HCT116 (cell line): ENCODE data around the gene CCDC57.

Experiments used
- POLR2A ChIP-seq: IDR thresholded peaks from 2 replicates; pipeline ENCODE4 v1.7.0; 2011; ENCODE audit warnings: borderline replicate concordance; ENCODE audit not compliant: insufficient read depth, insufficient read length; ENCODE audit errors: extremely low read depth
- RAD21 ChIP-seq: IDR thresholded peaks from 2 replicates; pipeline ENCODE4 v1.6.1; 2012; ENCODE audit warnings: low read depth, mild to moderate bottlenecking
- SIN3A ChIP-seq: IDR thresholded peaks from 2 replicates; pipeline ENCODE4 v1.6.1; 2012; ENCODE audit warnings: low read depth
- TF ChIP-seq, protein P1 (sequence below), 3 experiments: fragments of 200-600 bp in 1 of 3; sonication (generic) in 1 of 3; IDR thresholded peaks in 2 of 3; conservative IDR thresholded peaks in 1 of 3; 2 replicates each; pipeline ENCODE4 v1.5.1; 2012 to 2017; ENCODE audit warnings: low read depth in 2 of 3, low read length in 2 of 3, antibody characterized with exemption in 1 of 3, borderline replicate concordance in 1 of 3, control low read depth in 1 of 3, mild to moderate bottlenecking in 1 of 3, mixed read lengths in 1 of 3, mixed run types in 1 of 3, moderate library complexity in 1 of 3; ENCODE audit not compliant: insufficient read depth in 1 of 3

GRCh38 chr17:82193520-82194220, 19.0 kb downstream of the CCDC57 start:
- TF ChIP-seq RAD21: no peak
- TF ChIP-seq, protein P1, sequence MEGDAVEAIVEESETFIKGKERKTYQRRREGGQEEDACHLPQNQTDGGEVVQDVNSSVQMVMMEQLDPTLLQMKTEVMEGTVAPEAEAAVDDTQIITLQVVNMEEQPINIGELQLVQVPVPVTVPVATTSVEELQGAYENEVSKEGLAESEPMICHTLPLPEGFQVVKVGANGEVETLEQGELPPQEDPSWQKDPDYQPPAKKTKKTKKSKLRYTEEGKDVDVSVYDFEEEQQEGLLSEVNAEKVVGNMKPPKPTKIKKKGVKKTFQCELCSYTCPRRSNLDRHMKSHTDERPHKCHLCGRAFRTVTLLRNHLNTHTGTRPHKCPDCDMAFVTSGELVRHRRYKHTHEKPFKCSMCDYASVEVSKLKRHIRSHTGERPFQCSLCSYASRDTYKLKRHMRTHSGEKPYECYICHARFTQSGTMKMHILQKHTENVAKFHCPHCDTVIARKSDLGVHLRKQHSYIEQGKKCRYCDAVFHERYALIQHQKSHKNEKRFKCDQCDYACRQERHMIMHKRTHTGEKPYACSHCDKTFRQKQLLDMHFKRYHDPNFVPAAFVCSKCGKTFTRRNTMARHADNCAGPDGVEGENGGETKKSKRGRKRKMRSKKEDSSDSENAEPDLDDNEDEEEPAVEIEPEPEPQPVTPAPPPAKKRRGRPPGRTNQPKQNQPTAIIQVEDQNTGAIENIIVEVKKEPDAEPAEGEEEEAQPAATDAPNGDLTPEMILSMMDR (IDR thresholded peaks at IDR 0.05 in 2 of 3, conservative IDR thresholded peaks at IDR 0.05 in 1 of 3; ENCODE audit: borderline replicate concordance in 1 of 3, insufficient read depth in 1 of 3, low read depth in 2 of 3, low read length in 2 of 3): no peak
- TF ChIP-seq POLR2A: no peak
- no peak for TF ChIP-seq SIN3A
